B cell (primary cell): ENCODE results near the gene PAN3. TPM values are rescaled to one million over a fixed set of nuclear protein-coding genes. Genes with fewer than 3 reads are reported as not detected.

Experiments
- ATAC-seq: fragments of 200-7000 bp; cut with Tn5 transposase; one replicate; pipeline ENCODE4 v1.10.0; 2021; ENCODE audit warnings: low read depth, mild to moderate bottlenecking, moderate number of reproducible peaks, moderate library complexity
- CTCF ChIA-PET: fragments of 350-600 bp; sonication (Branson Sonifier 250); formaldehyde crosslinking; loops from one replicate; lab custom pipeline; 2021; ENCODE audit warnings: antibody characterized with exemption, inconsistent platforms; lab: Charles Lee
- POLR2A ChIA-PET: fragments of 350-600 bp; sonication (Branson Sonifier 250); formaldehyde crosslinking; loops from one replicate; lab custom pipeline; 2021; ENCODE audit warnings: antibody characterized with exemption; lab: Charles Lee
- DNase-seq: peaks from one replicate; pipeline ENCODE4 v3.0.0; 2013
- H2AFZ ChIP-seq: 2 replicates; pipeline ENCODE4 v1.6.1; 2012; ENCODE audit warnings: mild to moderate bottlenecking, low read depth, low read length; ENCODE audit not compliant: insufficient read depth, poor library complexity, severe bottlenecking
- H3K27ac ChIP-seq, 2 donors: 1 replicate in 1 of 2; 2 replicates in 1 of 2; pipeline ENCODE4 v1.5.1; 2012 to 2013; ENCODE audit warnings: low read length in 2 of 2, mild to moderate bottlenecking in 2 of 2, moderate library complexity in 1 of 2
- H3K27me3 ChIP-seq, 4 experiments: fragments of 200-600 bp in 1 of 4; sonication (generic) in 1 of 4; replicated peaks in 1 of 4; 1 replicate in 2 of 4; 2 replicates in 2 of 4; pipeline versions ENCODE4 v1.6.1 to v1.7.0; 2013 to 2016; ENCODE audit warnings: low read length in 3 of 4, mild to moderate bottlenecking in 2 of 4, mixed read lengths in 1 of 4, moderate library complexity in 1 of 4; ENCODE audit not compliant: insufficient read depth in 4 of 4, control insufficient read depth in 3 of 4; ENCODE audit errors: control extremely low read depth in 1 of 4
- H3K36me3 ChIP-seq, 2 experiments: replicated peaks in 1 of 2; 1 replicate in 1 of 2; 2 replicates in 1 of 2; pipeline versions ENCODE4 v1.6.1 to v1.7.1; 2013; ENCODE audit warnings: low read length in 1 of 2; ENCODE audit not compliant: insufficient read depth in 2 of 2, control insufficient read depth in 1 of 2; ENCODE audit errors: control extremely low read depth in 1 of 2, extremely low read depth in 1 of 2
- H3K4me1 ChIP-seq, 2 donors: fragments of 200-600 bp in 1 of 2; sonication (generic) in 1 of 2; 1 replicate in 1 of 2; 2 replicates in 1 of 2; pipeline versions ENCODE4 v1.5.1 to v1.6.1; 2013 to 2017; ENCODE audit warnings: low read length in 2 of 2; ENCODE audit not compliant: control insufficient read depth in 2 of 2, insufficient read depth in 2 of 2
- H3K4me2 ChIP-seq: replicated peaks from 2 replicates; pipeline ENCODE3; 2012; ENCODE audit warnings: mild to moderate bottlenecking, low read depth, low read length; ENCODE audit not compliant: poor library complexity, severe bottlenecking
- H3K4me3 ChIP-seq, 5 experiments: fragments of 200-600 bp in 1 of 5; sonication (generic) in 1 of 5; 1 replicate in 3 of 5; 2 replicates in 2 of 5; pipeline versions ENCODE4 v1.5.1 to v1.7.0; 2011 to 2016; ENCODE audit warnings: low read length in 4 of 5, mild to moderate bottlenecking in 4 of 5, low read depth in 2 of 5, control low read depth in 1 of 5, moderate library complexity in 1 of 5; ENCODE audit not compliant: insufficient read depth in 1 of 5; ENCODE audit errors: control extremely low read depth in 1 of 5, extremely low read depth in 1 of 5
- H3K79me2 ChIP-seq: fragments of 200-600 bp; sonication (generic); one replicate; pipeline ENCODE4 v1.6.0; 2016; ENCODE audit warnings: low read length; ENCODE audit not compliant: control insufficient read depth, insufficient read depth
- H3K9ac ChIP-seq: fragments of 200-600 bp; sonication (generic); 2 replicates; pipeline ENCODE4 v1.6.1; 2017; ENCODE audit warnings: mild to moderate bottlenecking, low read length, moderate library complexity
- H3K9me3 ChIP-seq, 3 donors: one replicate each; pipeline versions ENCODE4 v1.6.1 to v1.7.1; 2013; ENCODE audit warnings: low read length in 2 of 3; ENCODE audit not compliant: control insufficient read depth in 2 of 3, insufficient read depth in 1 of 3; ENCODE audit errors: control extremely low read depth in 1 of 3
- H4K20me1 ChIP-seq: 2 replicates; pipeline ENCODE4 v1.6.0; 2012; ENCODE audit warnings: mild to moderate bottlenecking, low read length; ENCODE audit not compliant: insufficient read depth, control insufficient read depth, poor library complexity, severe bottlenecking
- H3K27ac Mint-ChIP-seq: one replicate; pipeline ENCODE4 v1.8.0; 2021; ENCODE audit warnings: mixed read lengths
- H3K27me3 Mint-ChIP-seq: one replicate; pipeline ENCODE4 v1.8.0; 2021; ENCODE audit warnings: mixed read lengths
- H3K4me1 Mint-ChIP-seq: one replicate; pipeline ENCODE4 v1.8.0; 2021; ENCODE audit warnings: mixed read lengths
- H3K4me3 Mint-ChIP-seq: one replicate; pipeline ENCODE4 v1.8.0; 2021; ENCODE audit warnings: mixed read lengths
- H3K9me3 Mint-ChIP-seq: one replicate; pipeline ENCODE4 v1.8.0; 2022; ENCODE audit warnings: mixed read lengths; ENCODE audit not compliant: insufficient read depth
- CTCF ChIP-seq: fragments of 200-600 bp; IDR thresholded peaks from one replicate; pipeline ENCODE4 v1.8.0; 2022; ENCODE audit warnings: antibody characterized with exemption, mild to moderate bottlenecking
- EZH2 ChIP-seq: IDR thresholded peaks from 2 replicates; pipeline ENCODE4 v1.6.1; 2012; ENCODE audit warnings: borderline replicate concordance, low read depth, mild to moderate bottlenecking, moderate library complexity, low read length; ENCODE audit not compliant: insufficient read depth, poor library complexity, severe bottlenecking
- WGBS: methylation state at CpG from one replicate; pipeline ENCODE4 v1.1.5; 2013; ENCODE audit warnings: missing lambda C conversion rate; ENCODE audit not compliant: insufficient coverage; 5-methylcytosine and 5-hydroxymethylcytosine counted together
- intact Hi-C: fragments of 100-400 bp; cut with micrococcal nuclease; formaldehyde crosslinking; loops from one replicate; pipeline ENCODE4 v1.10.0; 2022
- polyA plus RNA-seq: library from polyadenylated mRNA; depleted of rRNA; stranded (reverse); fragments of >200 nt; gene quantifications from 2 replicates; pipeline ENCODE4 v1.2.3, GENCODE V29; 2012
- total RNA-seq, 2 donors: library from RNA; stranded (reverse); fragments of 120-200 nt in 1 of 2; gene quantifications; 1 replicate in 1 of 2; 2 replicates in 1 of 2; pipeline versions ENCODE4 v1.2.3 to v1.2.4, GENCODE V29; 2013 to 2022

The PAN3 gene
- total and polyA plus RNA-seq, 2 donors (not counting 1 experiment from before 2014, with no cell fraction given), result 23.4 to 117 TPM

GRCh38 chr13:28159057-28159456 lies 20.7 kb downstream of the PAN3 start:
- Mint-ChIP-seq H3K9me3 (peaks cover 6% of the 10 kb centered on the region), H3K4me1 (peaks cover 55% of the 10 kb centered on the region), H3K4me3 (no peak overlapping the region), H3K27me3 (no peaks in the 10 kb centered on the region), H3K27ac (no peak overlapping the region)
- TF ChIP-seq CTCF (no peak), EZH2 (no peak)
- no peak overlapping the region for H3K4me3 ChIP-seq
- ChIA-PET CTCF (no interaction called here), POLR2A (no interaction called here)
- no peak overlapping the region for H3K4me2 ChIP-seq
- intact Hi-C loops, result no loop called here
- no peak overlapping the region for H2AFZ ChIP-seq
- no peak overlapping the region for H3K9ac ChIP-seq
- H3K27ac ChIP-seq, result no peak overlapping the region
- H3K36me3 ChIP-seq, result peaks cover 2 to 13% of the 10 kb centered on the region in 2 experiments
- H3K79me2 ChIP-seq, result peaks cover 100% of the 10 kb centered on the region
- peaks cover 90% of the 10 kb centered on the region for H4K20me1 ChIP-seq
- H3K9me3 ChIP-seq, result peaks cover 0 to 17% (median 5%) of the 10 kb centered on the region in 3 donors
- whole genome bisulfite sequencing, result 93% methylated on average over 3 of the region's 4 CpGs
- ATAC-seq, result no peak
- no peak for DNase-seq
- H3K4me1 ChIP-seq, result peaks cover 2 to 19% of the 10 kb centered on the region in 2 donors
- H3K27me3 ChIP-seq, result no peaks in the 10 kb centered on the region

- TF ChIP-seq CTCF (no peak), EZH2 (no peak)
- Histone ChIP-seq H2AFZ (no peak overlapping the region), H3K4me3 (no peak overlapping the region), H3K36me3 (peaks cover 0 to 6% of the 10 kb centered on the region in 2 experiments), H3K9ac (no peak overlapping the region), H4K20me1 (peaks cover 90% of the 10 kb centered on the region), H3K9me3 (peaks cover 0 to 9% (median 4%) of the 10 kb centered on the region in 3 donors), H3K79me2 (peaks cover 100% of the 10 kb centered on the region), H3K27ac (no peak overlapping the region), H3K27me3 (no peaks in the 10 kb centered on the region), H3K4me1 (peaks cover 2 to 19% of the 10 kb centered on the region in 2 donors), H3K4me2 (peak overlapping the region; percentile 27)
- Mint-ChIP-seq H3K4me3 (peak overlapping the region; percentile 0), H3K27ac (peak overlapping the region; percentile 12), H3K9me3 (peaks cover 8% of the 10 kb centered on the region), H3K4me1 (peaks cover 67% of the 10 kb centered on the region), H3K27me3 (no peaks in the 10 kb centered on the region)
- ATAC-seq (no peak), DNase-seq (no peak)
- ChIA-PET POLR2A (no interaction called here), CTCF (no interaction called here)
- intact Hi-C loops, result no loop called here
- 40% methylated on average over 1 of the region's 1 CpG for WGBS
Measured at GRCh38 chr13:28161370-28161769, 23.0 kb downstream of the PAN3 start.
